ENCODE results near the gene S100A8. TPM values are rescaled to one million over a fixed set of nuclear protein-coding genes. Genes with fewer than 3 reads are reported as not detected.

S100A8 gene
- total RNA-seq, 1 experiment from 2014 or later, result not detected

- intact Hi-C loops (cut with micrococcal nuclease; ENCODE audit: unreplicated experiment), result no loop called here
- Histone ChIP-seq H3K36me3 (ENCODE audit: control insufficient read depth, insufficient read depth, low read length) (no peaks in the 10 kb centered on the region), H3K9me3 (peaks cover 10% of the 10 kb centered on the region; the same call in 1 of the 2 replicates), H3K4me1 (no peaks in the 10 kb centered on the region), H3K4me3 (ENCODE audit: low read depth, low read length) (no peak overlapping the region), H3K27me3 (replicated peaks; ENCODE audit: control insufficient read depth, insufficient read depth, low read length) (no peaks in the 10 kb centered on the region; the same call in 1 of the 2 replicates)
- Mint-ChIP-seq H3K36me3 (ENCODE audit: insufficient read depth, unreplicated experiment) (no peaks in the 10 kb centered on the region), H3K9me3 (ENCODE audit: unreplicated experiment) (peaks cover 21% of the 10 kb centered on the region), H3K4me1 (ENCODE audit: low read depth, unreplicated experiment) (no peaks in the 10 kb centered on the region), H3K4me3 (ENCODE audit: unreplicated experiment) (no peak overlapping the region), H3K27ac (ENCODE audit: unreplicated experiment) (no peak overlapping the region), H3K27me3 (ENCODE audit: insufficient read depth, unreplicated experiment) (peaks cover 21% of the 10 kb centered on the region)
- ChIA-PET POLR2A (no interaction called here), CTCF (no interaction called here)
- no TSS peak for BruUV-seq (replicated peaks)
- DNase-seq, result no peak
- TF ChIP-seq CTCF (IDR thresholded peaks at IDR 0.05; ENCODE audit: insufficient read depth in 1 of 2, low read depth in 1 of 2, low read length in 1 of 2, severe bottlenecking in 1 of 2, unreplicated experiment in 1 of 2), result no peak
These were observed 5.8 kb downstream of the S100A8 start for GRCh38 chr1:153384958-153385580.

GRCh38 chr1:153380711-153381110, 10.2 kb downstream of the S100A8 start:
- intact Hi-C loops (cut with micrococcal nuclease; ENCODE audit: unreplicated experiment), result no loop called here
- no peak for TF ChIP-seq CTCF (IDR thresholded peaks at IDR 0.05; ENCODE audit: insufficient read depth in 1 of 2, low read depth in 1 of 2, low read length in 1 of 2, severe bottlenecking in 1 of 2, unreplicated experiment in 1 of 2)
- no peaks in the 10 kb centered on the region for H3K4me1 ChIP-seq
- peaks cover 10% of the 10 kb centered on the region; the same call in 1 of the 2 replicates for H3K9me3 ChIP-seq
- peaks cover 21% of the 10 kb centered on the region for H3K9me3 Mint-ChIP-seq (ENCODE audit: unreplicated experiment)
- H3K4me1 Mint-ChIP-seq (ENCODE audit: low read depth, unreplicated experiment), result no peaks in the 10 kb centered on the region
- no peaks in the 10 kb centered on the region for H3K36me3 ChIP-seq (ENCODE audit: control insufficient read depth, insufficient read depth, low read length)
- ChIA-PET CTCF (no interaction called here), POLR2A (no interaction called here)
- H3K27me3 ChIP-seq (replicated peaks; ENCODE audit: control insufficient read depth, insufficient read depth, low read length), result no peaks in the 10 kb centered on the region
- H3K4me3 ChIP-seq (ENCODE audit: low read depth, low read length), result no peak overlapping the region
- peaks cover 17% of the 10 kb centered on the region for H3K27me3 Mint-ChIP-seq (ENCODE audit: insufficient read depth, unreplicated experiment)
- DNase-seq, result no peak
- H3K4me3 Mint-ChIP-seq (ENCODE audit: unreplicated experiment), result no peak overlapping the region
- no peak overlapping the region for H3K27ac Mint-ChIP-seq (ENCODE audit: unreplicated experiment)
- H3K36me3 Mint-ChIP-seq (ENCODE audit: insufficient read depth, unreplicated experiment), result no peaks in the 10 kb centered on the region
- no TSS peak for BruUV-seq (replicated peaks)

GRCh38 chr1:153379591-153379990, 11.3 kb downstream of the S100A8 start:
- ChIA-PET POLR2A (no interaction called here), CTCF (no interaction called here)
- no TSS peak for BruUV-seq (replicated peaks)
- TF ChIP-seq CTCF (IDR thresholded peaks at IDR 0.05; ENCODE audit: insufficient read depth in 1 of 2, low read depth in 1 of 2, low read length in 1 of 2, severe bottlenecking in 1 of 2, unreplicated experiment in 1 of 2), result no peak
- H3K4me3 ChIP-seq (ENCODE audit: low read depth, low read length), result no peak overlapping the region
- H3K4me3 Mint-ChIP-seq (ENCODE audit: unreplicated experiment), result no peak overlapping the region
- no peaks in the 10 kb centered on the region for H3K4me1 Mint-ChIP-seq (ENCODE audit: low read depth, unreplicated experiment)
- H3K9me3 ChIP-seq, result peaks cover 10% of the 10 kb centered on the region; the same call in 1 of the 2 replicates
- no peaks in the 10 kb centered on the region for H3K4me1 ChIP-seq
- intact Hi-C loops (cut with micrococcal nuclease; ENCODE audit: unreplicated experiment), result no loop called here
- H3K9me3 Mint-ChIP-seq (ENCODE audit: unreplicated experiment), result peaks cover 21% of the 10 kb centered on the region
- no peaks in the 10 kb centered on the region for H3K36me3 ChIP-seq (ENCODE audit: control insufficient read depth, insufficient read depth, low read length)
- H3K27ac Mint-ChIP-seq (ENCODE audit: unreplicated experiment), result no peak overlapping the region
- no peaks in the 10 kb centered on the region for H3K36me3 Mint-ChIP-seq (ENCODE audit: insufficient read depth, unreplicated experiment)
- H3K27me3 Mint-ChIP-seq (ENCODE audit: insufficient read depth, unreplicated experiment), result peaks cover 17% of the 10 kb centered on the region
- DNase-seq, result no peak
- no peaks in the 10 kb centered on the region for H3K27me3 ChIP-seq (replicated peaks; ENCODE audit: control insufficient read depth, insufficient read depth, low read length)

All from Caco-2 (cell line).